Left cardiac atrium (tissue), 4 donors: ENCODE measurements around the gene PTPN13. TPM values are rescaled to one million over a fixed set of nuclear protein-coding genes. Genes with fewer than 3 reads are reported as not detected.

Source experiments
- ATAC-seq, 2 donors: fragments of 200-7000 bp; cut with Tn5 transposase; one replicate each; pipeline ENCODE4 v1.9.1; 2020; ENCODE audit warnings: mild to moderate bottlenecking in 2 of 2, moderate library complexity in 2 of 2
- DNase-seq: peaks from one replicate; pipeline ENCODE4 v3.0.0-alpha.2; 2020
- intact Hi-C, 2 donors: fragments of 100-400 bp; cut with DNase I; formaldehyde crosslinking; loops; one replicate each; pipeline versions ENCODE4 v1.14.1 to v1.15.1; 2022 to 2023
- total RNA-seq, 2 donors: library from RNA; stranded (reverse); fragmentation: NEBNext Ultra II Directional; extraction: Animal tissue kit (Norgen Biotek cat#: 25700); gene quantifications; one replicate each; pipeline ENCODE4 v1.2.1, GENCODE V29; 2021
- donor health status: DM: no; HTN: yes; CAD: no.
- donor health status: DM: no; HTN: yes; CAD: no; lungs with severe emphysema.
- donor health status: DM: yes; HTN: yes; CAD: no.
- donor health status: Dilated cardiomyopathy.

PTPN13 gene
- total RNA-seq, 2 donors from 2014 or later = 7.0 to 9.5 TPM

DNA sequence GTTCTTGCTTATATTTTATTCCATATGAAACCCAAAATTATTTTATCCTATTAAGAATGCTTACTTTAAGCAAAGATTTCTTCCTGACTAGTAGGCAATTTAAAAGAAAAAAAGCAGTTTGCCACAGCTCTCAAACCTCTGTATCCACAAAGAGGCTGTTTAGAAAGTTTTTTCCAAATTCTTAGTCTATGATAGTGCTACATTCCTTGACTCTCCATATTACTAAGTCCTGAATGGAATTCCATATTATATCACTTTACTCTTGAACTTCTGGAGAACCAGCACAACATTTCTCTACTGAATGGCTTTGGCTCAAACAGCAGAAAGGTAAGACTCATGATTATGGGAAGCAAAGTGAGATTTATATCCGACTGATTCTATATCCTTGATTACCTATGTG, 246.7 kb downstream of the PTPN13 start:
- intact Hi-C loops = no loop called here
- no peak for ATAC-seq
- no peak for DNase-seq

DNA sequence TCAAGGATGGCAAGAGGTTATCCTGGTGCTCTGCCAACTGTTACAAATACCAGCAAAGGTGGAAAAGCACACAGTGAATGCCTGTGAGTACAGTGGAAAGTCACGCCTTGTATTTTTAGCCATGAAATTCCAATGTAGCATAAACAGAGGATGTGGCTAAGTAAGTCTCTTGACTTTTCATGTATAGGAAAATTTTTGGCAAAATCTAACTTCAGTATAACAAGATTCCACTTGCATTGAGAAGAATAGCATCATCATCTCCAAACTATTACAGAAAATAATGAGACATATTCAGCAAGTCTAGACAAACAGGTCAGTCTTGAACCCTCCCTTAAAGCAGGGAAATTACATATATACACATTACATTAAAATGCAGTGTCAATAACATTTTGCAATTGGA, 247.2 kb downstream of the PTPN13 start:
- no peak for ATAC-seq
- intact Hi-C loops = no loop called here
- DNase-seq = no peak

DNA sequence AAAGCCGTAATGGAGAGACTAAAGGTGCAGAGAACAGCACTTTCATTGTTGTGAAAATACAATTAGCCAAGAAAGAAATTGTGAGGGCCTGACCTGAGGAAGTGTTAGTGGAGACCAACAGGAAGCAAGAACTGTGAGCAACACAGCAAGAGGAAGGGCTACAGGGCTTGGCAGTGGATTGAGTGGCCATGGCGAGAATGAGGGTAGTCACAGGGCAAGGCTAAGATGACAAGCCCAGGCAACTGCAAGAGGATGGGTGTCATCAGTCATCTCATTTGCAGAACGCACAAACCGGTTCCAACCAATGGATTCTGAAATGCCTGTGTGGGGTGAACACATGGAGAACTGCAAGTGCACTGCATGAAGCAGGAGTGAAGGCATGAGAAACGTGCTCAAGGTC, 251.5 kb downstream of the PTPN13 start:
- DNase-seq = no peak
- ATAC-seq = no peak
- intact Hi-C loops = loop anchor here in 1 of 2 donors (5.0 kb wide), 1 partner anchor 47 kb away; the partner anchor contains the start of gene C4orf36

GRCh38 chr4:86846921-86847320, 252.8 kb downstream of the PTPN13 start:
- intact Hi-C loops = loop anchor here in 1 of 2 donors (5.0 kb wide), 1 partner anchor 45 kb away; the partner anchor contains the start of gene C4orf36
- ATAC-seq (no peak), DNase-seq (no peak)

DNA sequence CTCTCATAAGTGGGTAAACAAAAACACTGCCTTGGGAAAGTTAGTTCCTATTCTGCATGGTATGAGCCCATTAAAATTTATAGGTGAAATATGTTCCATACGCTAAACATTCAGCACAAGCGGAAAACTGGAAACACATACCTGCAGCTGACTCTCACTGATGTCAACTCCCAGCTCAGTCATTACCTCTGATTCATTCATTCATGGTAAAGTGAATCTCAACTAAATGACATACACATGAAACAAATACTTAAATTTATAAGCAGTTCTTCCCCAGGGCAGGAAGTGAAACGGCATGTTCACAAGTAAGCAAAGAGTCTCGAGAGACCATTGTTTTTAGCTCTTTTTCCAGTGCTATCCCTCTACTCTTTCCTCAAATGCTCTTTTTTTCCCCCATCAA, 253.5 kb downstream of the PTPN13 start:
- no peak for DNase-seq
- intact Hi-C loops = loop anchor here in 1 of 2 donors (5.0 kb wide), 1 partner anchor 45 kb away; the partner anchor contains the start of gene C4orf36

GRCh38 chr4:86848136-86848535, 254.0 kb downstream of the PTPN13 start:
- no peak for ATAC-seq
- DNase-seq = no peak
- intact Hi-C loops = loop anchor here in 1 of 2 donors (5.0 kb wide), 1 partner anchor 44 kb away; the partner anchor contains the start of gene C4orf36

More for the DNA sequence above, 253.5 kb downstream of the PTPN13 start:
- no peak for ATAC-seq

GRCh38 chr4:86848732-86849619, 254.9 kb downstream of the PTPN13 start, which contains the start of gene SLC10A6:
Gene SLC10A6, minus strand, starts transcription at chr4:86849384. Its CDS starts 269 bp downstream, at chr4:86849115.
- peak in 1 of 2 donors; percentile 36 for ATAC-seq
- DNase-seq = no peak
- intact Hi-C loops = loop anchor here in 1 of 2 donors (5.0 kb wide), 1 partner anchor 43 kb away; the partner anchor contains the start of gene C4orf36

DNA sequence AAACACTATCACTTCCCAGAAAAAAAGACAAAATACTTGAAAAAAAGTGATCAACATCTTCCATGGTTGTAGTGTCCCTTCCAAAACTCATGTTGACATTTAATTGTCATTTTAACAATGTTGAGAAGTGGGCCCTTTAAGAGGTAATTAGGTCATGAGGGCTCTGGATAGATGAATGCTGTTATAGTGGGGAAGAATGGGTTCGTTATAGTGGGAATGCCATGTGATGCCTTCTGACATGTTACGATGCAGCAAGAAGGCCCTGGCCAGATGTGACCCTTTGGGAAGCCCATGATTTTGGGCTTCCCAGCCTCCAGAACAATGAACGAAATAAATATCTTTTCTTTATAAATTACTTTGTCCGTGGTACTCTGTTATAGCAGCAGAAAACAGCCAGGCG, 259.1 kb downstream of the PTPN13 start:
- ATAC-seq (no peak), DNase-seq (no peak)
- intact Hi-C loops = no loop called here

DNA sequence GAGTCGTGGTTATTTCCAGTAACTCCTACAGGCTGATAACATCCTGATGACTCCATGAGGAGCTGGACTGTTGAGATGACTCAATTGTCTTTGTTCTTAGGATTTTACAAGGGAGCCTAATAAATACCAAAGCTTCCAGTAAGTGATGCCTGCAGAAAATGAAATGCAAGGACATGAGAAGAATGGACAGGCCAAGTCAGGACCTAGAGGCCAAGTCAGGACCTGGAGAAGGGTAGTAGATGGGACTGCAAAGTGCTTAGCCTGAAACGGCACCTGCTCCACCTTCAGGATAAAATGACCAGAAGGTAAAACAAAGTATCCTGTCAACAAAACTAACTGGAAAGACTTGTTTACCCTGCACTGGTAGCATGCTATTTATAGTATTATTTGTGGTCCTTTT, 261.5 kb downstream of the PTPN13 start:
- no peak for ATAC-seq
- intact Hi-C loops = no loop called here
- no peak for DNase-seq

- ATAC-seq (no peak), DNase-seq (no peak)
- intact Hi-C loops = no loop called here
Measured at GRCh38 chr4:86856896-86857295, 262.8 kb downstream of the PTPN13 start.

DNA sequence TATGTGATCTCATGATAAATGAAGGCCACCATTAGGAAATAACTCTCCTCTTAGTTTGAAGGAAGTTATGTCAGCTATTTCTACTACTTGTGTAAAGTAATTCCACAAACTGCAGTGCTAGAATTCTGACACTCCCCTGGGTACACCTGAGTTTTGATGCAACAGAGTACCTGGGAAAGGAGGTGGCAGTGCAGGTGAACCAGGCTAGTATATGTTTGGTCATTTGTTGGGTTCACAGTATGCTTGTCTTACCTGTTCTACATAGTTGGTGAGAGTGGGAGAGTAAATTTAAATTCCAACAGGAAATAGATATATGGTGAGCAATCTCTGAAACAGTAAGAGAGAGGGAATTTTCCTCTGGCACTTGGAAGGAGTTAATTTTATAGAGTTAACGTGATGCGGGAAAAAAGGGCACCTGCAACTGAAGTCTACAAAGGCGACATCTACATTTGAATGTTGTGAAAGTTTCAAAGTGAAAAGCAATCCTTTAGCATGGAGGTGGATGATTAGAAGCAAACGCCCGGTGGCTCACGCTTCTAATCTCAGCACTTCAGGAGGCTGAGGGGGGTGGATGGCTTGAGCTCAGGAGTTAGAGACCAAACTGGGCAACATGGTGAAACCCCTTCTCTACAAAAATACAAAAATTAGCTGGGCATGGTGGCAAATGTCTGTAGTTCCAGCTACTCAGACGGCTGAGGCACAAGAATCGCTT, 263.4 kb downstream of the PTPN13 start:
- ATAC-seq (no peak), DNase-seq (no peak)
- intact Hi-C loops = no loop called here

Other genes starting within 250 kb of the PTPN13 start
- gene MAPK10, start 234.3 kb upstream of the PTPN13 start, total RNA-seq = 10 to 100 TPM in 1 of 2 donors, 1 to 10 TPM in 1; 9.8 to 20.3 TPM